ENCODE measurements around the gene NTM.

- no peak for TF ChIP-seq CTCF (IDR thresholded peaks at IDR 0.05)
- no peak for TF ChIP-seq POLR2A (IDR thresholded peaks at IDR 0.05)
- TF ChIP-seq EP300 (IDR thresholded peaks at IDR 0.05) = no peak
- no peak for TF ChIP-seq POLR2AphosphoS5 (IDR thresholded peaks at IDR 0.05)
Observed at GRCh38 chr11:131658952-131659351, 288.5 kb downstream of the NTM start.
